HG02571 (cell line): ENCODE measurements around the gene SNRNP70.
"Not testable (repeated sequence)": the region's sequence is repeated elsewhere in the genome, so short reads cannot be mapped to it uniquely, and the experiment has no call there.

Source experiments
- ATAC-seq: cut with Tn5 transposase; IDR thresholded peaks from one replicate; pipeline ENCODE4 v1.9.1; 2021; ENCODE audit warnings: mild to moderate bottlenecking, moderate library complexity; ENCODE audit not compliant: unreplicated experiment

SNRNP70 gene

DNA sequence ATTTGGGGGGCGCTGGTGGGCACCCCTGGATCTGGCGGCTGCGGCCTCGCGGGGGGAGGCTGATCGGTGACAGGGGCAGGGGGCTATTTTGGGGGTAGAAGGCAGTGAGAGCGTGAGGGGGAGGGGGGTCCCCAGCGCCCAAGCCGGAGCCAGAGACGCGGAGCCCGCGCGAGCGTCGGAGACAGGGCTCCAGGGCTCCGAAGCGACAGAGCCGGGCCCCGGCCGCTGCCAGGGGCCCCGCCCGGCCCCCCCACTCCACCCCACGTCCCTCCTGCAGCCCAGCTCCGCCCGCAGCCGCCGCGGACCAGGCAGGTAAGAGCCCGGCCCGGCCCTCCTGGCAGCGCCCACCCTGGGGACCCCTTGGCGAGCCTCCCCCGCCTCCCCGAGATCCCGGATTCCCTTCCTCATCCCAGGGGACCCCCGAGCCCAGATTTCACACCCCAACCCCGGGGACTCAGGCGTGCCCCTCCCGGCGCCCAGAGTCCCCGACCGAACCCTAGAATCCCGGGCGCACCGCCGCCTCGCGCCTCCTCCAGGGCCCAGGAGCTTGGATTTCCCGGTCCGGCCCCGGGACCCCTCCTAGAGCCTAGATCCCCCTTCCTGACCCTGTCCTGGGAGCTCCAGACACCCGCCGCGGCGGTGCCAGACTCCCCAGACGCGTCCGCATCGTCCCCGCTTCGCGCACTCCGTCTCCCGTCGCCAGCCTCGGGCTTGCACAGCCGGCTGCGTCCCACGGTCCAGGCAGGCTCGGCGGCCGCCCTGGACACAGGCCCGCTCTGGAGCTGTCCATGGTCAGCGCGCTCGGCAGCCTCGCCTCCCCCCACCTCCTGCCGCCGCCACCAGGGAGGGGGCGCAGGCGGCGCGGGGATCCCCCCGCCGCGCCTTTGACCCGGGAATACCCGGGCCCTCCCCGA, 34.4 kb downstream of the SNRNP70 start, which contains the start of gene PPFIA3:
PPFIA3 (plus strand) TSS at position 134 of the 914 bp plus-strand sequence. CDS start 8,330 bp downstream, outside the sequence.
- no peak for ATAC-seq

DNA sequence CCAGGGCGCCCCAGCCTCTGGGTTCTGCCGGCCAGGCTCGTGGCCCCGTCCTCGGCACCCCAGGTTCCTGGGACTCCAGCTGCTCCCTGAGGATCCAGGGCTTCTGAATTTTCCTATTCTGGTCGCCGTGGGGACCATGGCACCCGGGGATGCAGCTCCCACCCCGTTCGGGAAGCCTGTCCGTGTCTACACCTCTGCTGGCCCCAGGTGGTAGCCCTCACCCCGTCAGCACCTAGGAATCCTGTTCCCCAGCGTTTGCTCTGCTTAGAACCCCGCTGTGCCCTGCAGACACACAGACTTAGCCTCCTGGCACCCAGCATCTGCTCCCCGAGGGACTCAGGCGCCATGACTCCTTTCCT, 35.1 kb downstream of the SNRNP70 start:
- ATAC-seq: no peak

DNA sequence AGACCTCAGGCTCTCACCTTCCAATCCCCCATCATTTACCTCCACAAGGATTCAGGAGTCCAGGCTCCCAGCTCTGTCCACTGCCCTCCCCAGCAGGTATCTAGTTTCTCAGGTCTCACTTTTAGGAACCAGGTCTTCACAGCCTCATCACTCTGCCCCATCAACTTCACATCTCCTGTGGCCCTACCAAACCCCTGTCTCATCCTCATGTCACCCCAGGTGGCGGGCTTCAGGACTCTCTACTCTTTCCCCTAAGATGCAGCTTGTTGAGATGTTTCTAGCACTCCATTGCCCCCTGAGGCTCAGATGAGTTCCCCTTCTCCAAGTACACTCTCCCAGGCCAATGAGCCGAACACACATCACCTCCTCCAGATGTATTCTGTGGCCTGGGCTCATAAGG, 35.6 kb downstream of the SNRNP70 start:
- ATAC-seq: no peak

DNA sequence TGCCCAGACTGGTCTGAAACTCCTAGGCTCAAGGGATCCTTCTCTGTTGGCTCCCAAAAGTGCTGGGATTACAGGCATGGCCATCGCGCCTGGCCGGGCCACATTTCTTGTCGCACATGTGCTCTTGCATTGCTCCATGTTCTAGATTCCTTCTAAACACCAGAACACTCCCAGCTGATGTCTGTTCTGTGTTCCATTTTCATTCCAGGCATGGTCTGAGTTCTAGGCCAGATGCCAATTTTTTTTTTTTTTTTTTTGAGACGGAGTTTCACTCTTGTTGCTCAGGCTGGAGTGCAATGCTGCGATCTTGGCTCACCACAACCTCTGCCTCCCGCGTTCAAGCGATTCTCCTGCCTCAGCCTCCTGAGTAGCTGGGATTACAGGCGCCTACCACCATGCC, 36.6 kb downstream of the SNRNP70 start:
- not testable (repeated sequence) for ATAC-seq

DNA sequence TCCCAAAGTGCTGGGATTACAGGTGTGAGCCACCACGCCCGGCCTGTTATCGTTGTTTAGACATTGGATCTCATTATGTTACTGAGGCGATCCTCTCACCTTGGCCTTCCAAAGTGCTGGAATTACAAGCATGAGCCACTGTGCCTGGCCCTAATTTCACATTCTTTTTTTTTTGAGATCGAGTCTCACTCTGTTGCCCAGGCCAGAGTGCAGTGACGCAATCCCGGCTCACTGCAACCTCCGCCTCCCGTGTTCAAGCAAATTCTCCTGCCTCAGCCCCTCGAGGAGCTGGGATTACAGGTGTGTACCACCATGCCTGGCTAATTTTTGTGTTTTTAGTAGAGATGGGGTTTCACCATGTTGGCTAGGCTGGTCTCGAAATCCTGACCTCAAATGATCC, 38.0 kb downstream of the SNRNP70 start:
- not testable (repeated sequence) for ATAC-seq

DNA sequence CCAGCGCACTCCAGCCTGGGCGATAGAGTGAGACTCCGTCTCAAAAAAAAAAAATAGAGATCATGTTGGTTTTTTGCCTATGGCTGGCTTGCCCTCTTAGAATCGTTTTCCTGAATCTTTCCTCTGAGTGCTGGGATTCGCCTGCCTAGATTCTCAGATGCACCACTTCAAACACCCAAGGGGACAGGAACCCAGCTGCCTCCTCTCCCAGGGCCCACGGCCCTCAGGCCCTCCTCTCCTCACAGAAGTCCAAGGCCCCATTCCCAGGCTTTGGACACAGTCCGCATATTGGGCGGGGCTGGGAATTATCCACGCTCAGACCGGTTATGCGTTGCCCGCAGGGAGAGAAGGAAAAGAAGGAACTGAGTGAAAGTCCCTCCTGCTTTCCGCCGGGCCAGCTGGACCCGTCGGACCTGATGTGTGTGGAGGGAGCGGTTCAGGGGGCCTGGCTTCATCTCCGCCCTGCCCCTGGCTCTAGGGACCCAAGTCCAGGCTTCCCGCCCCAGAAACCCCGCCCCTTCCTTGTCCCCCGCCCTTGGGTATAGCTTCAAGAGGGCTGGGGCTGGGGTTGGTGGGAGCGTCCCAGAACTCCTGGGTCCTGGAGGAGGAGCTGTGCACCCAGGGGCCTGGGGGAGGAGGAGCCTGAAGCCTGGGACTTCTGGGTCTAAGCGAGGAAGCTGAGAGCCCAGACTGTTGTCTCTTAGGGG, 39.9 kb downstream of the SNRNP70 start:
- ATAC-seq: no peak

DNA sequence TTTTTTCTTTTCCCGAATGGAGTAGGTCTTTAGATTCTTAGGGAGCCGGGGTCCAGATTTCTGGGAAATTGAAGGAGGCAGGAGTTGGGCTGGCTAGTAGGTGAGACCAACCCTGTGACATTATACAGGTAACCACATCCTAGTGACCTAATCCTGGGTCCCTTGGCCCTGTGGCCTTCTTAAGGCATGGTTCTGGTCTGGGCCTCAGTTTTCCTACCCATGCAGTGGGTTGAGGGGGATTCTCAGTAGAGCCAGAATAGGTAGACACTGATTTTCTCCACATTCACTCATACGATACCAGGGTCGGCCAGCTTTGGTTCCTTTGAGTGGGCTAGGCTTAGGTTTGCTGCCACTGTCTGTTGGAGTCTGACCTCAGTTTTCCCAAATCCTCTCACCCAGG, 41.3 kb downstream of the SNRNP70 start:
- ATAC-seq: no peak

DNA sequence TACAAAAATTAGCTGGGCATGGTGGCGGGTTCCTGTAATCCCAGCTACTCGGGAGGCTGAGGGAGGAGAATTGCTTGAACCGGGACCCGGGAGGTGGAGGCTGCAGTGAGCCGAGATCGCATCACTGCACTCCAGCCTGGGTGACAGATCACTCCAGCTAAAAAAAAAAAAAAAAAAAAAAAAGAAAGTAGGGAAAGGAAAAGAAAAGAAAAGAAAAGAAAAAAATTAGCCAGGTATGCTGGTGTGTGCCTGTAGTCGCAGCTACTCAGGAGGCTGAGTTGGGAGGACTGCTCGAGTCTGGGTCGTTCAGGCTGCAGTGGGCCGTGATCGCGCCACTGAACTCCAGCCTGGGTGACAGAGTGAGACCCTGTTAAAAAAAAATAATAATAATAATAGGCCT, 42.0 kb downstream of the SNRNP70 start:
- not testable (repeated sequence) for ATAC-seq

DNA sequence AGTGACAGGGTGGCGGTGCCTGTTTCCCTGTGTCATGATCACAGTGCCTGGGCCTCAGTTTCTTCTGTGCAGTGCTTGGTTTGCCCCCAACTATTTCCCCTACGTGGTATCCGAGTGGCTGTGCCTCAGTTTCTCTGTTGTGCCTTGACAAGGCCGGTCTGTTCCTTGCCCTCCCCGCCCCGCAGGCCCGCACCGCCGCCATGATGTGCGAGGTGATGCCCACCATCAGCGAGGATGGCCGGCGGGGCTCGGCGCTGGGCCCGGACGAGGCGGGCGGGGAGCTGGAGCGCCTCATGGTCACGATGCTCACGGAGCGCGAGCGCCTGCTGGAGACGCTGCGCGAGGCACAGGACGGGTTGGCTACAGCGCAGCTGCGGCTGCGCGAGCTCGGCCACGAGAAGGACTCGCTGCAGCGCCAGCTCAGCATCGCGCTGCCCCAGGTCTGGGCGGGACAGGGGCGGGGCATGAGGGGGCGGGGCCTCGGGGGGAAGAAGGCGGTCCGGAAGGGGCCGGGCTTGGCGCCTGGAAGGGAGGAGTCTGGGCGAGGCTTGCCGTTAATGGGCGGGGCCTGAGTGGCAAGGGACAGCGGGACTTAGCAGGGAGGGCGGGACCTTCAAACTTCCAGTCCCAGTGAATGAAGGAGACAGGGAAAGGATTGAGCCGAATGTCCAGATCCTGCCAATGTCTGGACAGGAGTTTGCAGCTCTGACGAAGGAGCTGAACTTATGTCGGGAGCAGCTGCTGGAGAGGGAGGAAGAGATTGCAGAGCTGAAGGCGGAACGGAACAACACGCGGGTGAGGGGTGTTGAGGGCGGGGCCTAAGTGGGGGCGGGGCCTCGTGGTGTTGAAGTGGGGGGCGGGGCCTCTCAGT, 42.7 kb downstream of the SNRNP70 start:
- peak; percentile 85 for ATAC-seq

DNA sequence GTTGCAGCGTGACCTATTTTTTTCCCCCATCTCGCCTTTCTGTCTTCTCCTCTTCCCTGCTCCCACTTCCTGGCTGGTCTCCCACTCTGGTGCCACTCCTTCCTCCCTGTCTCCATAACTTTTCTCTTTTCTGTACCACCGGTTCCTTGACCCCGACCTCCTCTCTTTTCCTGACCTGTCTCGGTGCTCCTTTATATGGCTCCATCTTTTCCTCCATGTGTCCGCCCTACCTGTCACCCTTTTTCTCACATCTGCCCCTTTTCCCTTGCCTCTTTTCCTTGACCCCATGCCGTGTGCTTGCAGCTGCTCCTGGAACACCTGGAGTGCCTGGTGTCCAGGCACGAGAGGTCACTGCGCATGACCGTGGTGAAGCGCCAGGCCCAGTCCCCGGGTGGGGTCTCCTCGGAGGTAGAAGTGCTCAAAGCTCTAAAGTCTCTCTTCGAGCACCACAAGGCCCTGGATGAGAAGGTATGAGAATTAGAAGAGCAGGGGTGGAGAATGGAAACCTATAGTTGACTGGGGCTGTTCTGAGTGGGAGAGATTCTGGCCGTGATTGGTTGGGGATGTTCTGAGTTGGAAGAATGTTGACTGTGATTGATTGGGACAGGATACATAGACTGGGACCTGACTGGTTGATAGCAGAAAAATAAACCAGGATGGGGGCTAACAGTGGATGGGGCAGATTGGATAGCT, 43.4 kb downstream of the SNRNP70 start:
- no peak for ATAC-seq

DNA sequence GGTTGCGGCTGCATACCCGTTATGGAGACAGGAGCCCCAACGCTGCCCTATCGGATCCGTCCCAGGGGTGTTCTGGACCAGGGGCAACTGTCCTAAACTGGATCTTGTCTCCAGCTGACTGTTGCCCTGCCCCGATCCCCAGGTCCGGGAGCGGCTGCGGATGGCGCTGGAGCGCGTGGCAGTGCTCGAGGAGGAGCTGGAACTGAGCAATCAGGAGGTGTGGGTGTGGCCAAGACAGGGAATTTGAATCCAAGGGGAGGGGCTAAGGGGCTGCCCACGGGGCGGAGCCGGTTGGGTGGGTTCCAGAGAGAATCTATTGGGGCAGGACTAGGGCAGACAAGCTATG, 44.0 kb downstream of the SNRNP70 start:
- no peak for ATAC-seq

DNA sequence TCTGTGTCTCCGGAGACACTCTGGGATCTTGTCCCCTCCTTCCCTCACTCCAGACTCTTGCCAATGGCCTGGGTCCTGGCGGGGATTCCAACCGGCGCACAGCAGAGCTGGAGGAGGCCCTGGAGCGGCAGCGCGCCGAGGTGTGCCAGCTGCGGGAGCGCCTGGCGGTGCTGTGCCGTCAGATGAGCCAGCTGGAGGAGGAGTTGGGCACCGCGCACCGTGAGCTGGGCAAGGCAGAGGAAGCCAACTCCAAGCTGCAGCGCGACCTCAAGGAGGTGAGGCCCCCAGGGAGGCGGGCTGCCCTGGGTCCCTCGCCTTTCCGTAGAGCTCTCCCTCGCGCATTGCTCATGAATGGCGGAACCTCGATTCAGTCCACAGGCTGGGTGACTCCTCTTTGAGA, 45.1 kb downstream of the SNRNP70 start:
- ATAC-seq: no peak

DNA sequence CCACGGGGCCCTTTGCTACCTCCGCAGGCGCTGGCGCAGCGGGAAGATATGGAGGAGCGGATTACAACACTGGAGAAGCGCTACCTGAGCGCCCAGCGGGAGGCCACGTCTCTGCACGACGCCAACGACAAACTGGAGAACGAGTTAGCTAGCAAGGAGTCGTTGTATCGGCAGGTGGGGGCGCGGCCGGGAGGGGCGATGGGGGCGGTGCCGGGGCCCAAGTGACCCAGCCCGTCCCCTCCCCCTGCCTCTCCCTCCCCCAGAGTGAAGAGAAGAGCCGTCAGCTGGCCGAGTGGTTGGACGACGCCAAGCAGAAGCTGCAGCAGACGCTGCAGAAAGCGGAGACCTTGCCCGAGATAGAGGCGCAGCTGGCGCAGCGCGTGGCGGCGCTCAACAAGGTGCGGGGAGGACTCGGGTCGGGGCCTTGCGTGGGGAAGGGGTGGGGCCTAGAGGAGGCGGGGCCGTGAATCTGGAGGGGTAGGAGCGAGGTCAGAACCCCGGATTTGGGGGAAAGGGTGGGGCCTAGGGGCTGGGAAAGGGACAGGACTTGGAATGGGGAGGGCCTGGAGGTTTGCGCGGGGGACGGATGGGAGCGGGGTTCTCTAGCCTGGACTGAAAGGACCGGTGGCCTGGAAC, 47.8 kb downstream of the SNRNP70 start:
- ATAC-seq: no peak

DNA sequence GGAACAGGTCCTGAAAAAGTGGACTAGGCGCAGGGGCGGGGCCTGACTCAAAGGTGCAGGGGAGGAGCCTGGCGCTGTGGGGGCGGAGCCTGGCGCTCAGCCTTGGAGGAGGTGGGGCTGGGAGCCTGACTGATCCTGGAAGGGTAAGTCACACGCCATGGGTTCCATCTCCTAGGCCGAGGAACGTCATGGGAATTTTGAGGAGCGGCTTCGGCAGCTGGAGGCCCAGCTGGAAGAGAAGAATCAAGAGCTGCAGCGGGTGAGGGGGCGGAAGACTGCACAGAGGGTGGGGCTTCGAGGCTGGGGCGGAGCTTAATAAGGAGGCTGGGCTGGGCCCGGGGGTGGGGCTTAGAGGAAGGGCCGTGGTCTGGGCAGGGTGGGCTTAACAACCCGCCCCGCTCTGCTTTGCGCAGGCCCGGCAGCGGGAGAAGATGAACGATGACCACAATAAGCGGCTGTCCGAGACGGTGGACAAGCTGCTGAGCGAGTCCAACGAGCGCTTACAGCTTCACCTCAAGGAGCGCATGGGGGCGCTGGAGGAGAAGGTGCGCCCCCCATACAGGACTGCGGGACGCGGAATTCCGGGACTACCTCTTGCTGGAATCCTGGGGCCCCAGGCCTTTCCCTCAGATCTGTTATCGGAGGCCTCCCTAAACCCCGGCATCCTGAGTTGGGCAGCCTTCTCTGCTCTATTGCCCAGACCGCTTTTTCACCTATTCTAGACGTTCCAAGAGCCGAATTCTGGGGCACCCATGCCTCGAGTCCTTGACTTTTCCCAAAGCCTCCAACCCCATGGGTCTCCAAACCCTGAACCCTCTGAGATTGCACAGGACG, 48.6 kb downstream of the SNRNP70 start:
- no peak for ATAC-seq

DNA sequence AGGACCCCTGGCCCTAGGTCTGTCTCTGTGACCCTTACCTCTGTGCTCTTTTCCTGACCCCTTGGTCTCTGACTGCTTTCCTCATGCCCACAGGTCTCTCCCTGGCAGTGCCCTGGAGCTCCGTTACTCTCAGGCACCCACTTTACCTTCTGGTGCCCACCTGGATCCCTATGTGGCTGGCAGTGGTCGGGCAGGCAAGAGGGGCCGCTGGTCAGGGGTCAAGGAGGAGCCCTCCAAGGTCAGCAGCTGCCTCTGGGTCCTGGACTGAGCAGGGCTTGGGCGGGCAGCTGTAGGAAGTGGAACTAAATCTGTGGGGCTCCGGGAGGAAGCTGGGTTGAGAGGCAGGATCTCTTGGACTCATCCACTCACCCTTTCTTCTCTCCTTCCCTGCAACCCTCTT, 50.4 kb downstream of the SNRNP70 start:
- ATAC-seq: no peak

DNA sequence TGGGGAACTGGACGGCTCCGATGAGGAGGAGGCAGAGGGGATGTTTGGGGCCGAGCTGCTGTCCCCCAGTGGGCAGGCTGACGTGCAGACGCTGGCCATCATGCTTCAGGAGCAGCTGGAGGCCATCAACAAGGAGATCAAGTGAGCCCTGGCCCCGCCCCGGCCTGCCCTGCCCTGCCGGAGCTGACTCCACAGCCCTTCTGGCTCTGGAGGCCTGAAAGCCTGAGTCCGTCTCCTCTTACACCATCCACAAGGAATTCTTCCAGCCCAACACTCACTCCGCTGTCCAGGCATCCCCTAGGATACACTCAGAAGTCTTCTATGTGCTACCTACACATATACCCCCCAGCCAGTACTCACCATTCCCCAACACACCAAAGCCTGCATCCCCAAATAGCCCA, 51.5 kb downstream of the SNRNP70 start:
- ATAC-seq: no peak

DNA sequence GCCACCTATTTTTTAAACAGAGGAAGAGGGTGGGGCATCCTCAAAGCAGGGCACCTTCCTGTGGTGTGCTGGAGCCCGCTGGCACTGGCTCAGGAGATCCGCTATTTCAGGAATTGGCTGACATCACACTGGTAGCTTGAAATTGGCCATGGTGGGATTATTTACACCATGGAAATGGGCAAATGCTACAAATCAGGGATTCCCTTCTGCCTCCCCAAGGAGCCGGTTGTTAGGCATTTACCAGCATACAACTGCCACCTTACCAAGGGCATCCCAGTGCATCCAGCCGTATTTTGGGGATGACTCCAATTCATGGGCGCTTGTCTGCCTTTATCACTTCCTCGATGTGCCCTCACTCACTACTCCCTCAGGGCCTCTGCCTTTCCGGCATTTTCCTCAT, 55.7 kb downstream of the SNRNP70 start:
- ATAC-seq: no peak

DNA sequence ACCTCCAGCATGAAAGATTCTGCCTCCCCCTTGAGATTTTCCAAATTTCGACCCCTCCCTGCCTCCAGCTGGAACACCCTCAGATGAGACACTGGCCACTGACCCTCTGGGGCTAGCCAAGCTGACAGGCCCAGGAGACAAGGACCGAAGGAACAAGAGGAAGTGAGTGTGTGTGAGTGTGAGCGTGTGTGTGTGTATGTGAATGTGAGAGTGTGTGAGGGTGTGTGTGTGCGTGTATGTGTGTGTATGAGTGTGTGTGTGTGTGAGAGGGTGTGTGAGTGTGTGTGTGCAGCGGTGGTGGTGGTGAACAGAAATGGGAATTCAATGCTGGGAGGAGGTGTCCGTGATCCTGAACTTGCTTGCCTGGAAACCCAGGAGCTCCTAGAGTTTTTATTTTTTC, 56.1 kb downstream of the SNRNP70 start:
- ATAC-seq: no peak

DNA sequence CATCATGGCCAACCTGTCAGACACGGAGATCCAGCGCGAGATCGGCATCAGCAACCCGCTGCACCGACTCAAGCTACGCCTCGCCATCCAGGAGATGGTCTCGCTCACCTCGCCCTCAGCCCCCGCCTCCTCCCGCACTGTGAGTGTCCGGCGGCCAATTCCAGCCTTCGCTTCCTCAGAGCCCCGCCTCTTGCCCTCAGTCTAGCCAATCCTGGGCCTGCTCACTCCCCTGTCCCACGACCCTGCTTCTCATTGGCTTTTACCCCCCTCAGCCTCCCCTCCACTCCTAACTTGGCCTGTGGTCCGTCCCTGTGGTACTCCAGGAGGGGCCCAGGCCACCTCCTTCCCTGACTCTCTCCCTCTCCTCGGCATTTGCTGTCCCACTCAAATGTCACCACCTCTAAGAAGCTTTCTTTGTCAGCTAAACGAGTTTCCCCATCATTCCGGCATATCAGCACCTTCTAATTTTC, 57.6 kb downstream of the SNRNP70 start:
- peak; percentile 56 for ATAC-seq
